NCI-H510A (cell line): Measurements from ENCODE around the gene GHRL.
A peak's percentile ranks its signal among the peaks of the same experiment; 100 is the strongest.

Experiments used
- DNase-seq: peaks from one replicate; lab custom pipeline; 2025; lab: John Stamatoyannopoulos, UW

GHRL gene, protein sequence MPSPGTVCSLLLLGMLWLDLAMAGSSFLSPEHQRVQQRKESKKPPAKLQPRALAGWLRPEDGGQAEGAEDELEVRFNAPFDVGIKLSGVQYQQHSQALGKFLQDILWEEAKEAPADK

DNA sequence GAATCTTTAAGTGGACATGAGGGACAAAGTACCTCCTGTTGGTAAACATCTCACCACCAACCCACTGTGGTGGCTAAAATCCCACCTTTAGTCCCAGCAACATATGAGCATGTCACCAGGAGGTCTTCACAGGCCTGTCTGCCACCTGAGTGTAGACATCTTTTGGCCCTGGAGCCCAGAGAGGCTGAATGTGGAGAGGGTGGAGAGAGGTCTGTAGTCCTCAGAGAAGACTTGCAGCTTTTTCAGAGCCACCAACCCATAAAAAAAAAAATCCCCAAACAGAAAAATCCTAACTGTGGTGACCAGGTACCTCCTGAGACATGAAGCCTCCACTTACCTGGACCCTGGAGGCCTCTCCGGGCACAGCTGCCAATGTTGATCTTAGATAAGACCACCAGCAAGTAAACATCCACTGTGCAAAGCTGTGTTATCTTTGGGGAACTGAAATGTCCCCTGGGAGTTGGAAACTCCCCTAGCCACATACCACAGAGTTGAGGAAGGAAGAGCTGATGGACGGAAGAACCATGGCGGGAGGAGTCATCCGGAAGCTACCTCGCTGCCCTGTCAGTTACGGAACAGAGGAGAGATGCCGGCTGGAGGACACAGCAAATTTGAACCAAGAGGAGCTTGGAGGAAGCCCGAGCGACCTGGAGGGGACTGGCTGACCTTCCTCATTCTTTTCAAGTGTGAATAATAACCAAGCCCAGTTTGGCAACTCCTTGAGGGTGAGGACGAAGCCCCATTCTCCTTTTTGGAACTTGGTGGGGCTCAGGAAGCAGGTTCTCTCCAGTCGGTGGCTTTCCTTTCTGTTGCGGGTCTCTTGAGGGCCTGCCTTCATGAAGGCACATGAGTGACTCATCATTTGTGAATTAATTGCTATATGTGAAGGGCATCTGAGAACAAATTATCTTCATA is at the start of gene GHRL:
TSS of gene GHRL (minus strand) at position 443 of the 915 bp plus-strand sequence. CDS start 2,767 bp downstream, outside the sequence.
- DNase-seq, result no peak

DNA sequence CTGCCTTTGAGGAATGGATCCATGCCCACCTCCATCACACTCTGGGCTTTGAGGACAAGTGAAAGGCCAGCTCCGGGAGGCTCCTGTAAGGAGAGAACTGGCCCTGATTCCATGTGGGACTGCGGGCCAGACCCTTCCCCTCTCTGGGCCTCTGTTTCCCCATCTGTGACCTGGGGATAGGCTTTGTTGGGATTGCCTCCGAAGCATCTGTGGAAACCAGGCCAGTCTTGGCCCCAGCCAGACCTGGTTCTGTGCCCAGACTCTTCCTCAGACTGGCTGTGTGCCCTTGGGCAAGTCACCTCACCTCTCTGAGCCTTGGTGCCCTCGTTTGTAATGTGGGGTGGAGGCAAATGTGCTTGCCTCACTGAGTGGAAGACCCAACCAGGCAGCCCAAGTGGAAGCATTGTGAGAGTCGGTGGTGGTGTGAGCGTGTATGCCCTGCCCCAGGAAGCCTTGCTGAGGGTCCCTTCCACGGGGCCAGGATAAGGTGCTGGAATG is 49.2 kb upstream of the GHRL start:
- no peak for DNase-seq

DNA sequence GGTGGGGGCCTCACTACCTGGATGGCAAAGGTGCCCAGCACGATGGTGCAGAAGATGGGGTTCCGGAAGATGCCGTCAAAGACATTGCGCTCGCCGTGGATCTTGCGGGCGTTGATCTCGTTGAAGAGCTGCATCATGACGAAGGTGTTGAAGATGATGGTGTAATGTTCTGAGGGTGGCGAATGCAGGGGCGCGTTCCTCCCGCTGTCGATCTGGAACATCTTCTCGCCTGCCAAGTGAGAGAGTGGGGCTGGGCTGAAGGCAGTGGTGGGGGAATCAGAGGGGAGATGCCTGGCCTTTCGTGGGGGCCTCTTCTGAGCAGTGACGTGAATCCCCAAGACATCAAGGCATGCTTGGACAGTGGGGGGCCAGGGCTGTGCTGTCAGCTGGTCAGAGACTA is 47.7 kb upstream of the GHRL start:
- no peak for DNase-seq

DNA sequence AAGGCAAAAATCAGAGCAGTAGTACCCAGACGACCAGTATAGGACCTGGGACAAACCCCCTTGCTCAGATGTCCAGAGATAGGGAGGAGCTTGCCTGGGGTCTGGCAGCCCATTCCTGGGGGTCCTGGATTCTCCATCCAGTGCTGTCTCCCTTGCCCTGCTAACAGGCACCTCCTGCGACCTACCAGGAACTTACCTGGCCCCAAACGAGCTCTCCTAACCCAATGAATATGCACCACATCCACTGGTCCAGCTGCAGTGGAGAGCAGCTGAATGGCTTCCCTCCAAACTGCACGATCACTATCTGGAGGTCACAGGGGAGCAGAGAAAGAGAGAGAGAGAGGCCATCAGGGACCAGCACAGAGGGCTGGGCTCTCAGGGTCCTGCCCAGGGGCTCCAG is 47.3 kb upstream of the GHRL start:
- DNase-seq, result no peak

DNA sequence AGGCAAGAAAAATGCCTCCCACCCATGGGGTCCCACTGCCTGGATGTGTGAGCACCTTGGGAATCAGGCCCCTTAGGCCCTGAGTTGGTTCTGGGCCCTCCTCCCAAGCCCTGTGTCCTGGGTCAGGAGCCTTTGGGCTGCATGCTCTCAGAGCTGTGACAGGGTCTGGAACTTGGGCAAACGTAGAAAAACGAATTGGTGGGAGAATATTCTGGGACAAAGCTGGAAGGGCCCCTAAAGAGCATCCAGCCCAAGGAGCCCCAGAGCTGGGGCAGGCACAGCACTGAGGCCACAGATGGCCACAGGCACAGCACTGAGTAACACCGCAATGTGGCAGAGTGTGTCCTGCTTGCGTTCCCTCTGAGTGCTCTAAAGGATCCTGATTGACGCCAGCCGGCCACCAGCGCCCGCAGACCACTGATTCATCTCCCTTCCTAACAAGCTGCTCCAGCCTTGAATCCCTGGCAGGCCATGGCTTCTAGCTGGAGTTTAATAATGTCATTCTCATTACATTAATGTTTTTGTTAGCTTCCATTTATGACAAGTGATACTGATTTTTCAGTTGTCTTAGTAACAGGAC is 46.7 kb upstream of the GHRL start:
- DNase-seq, result no peak

DNA sequence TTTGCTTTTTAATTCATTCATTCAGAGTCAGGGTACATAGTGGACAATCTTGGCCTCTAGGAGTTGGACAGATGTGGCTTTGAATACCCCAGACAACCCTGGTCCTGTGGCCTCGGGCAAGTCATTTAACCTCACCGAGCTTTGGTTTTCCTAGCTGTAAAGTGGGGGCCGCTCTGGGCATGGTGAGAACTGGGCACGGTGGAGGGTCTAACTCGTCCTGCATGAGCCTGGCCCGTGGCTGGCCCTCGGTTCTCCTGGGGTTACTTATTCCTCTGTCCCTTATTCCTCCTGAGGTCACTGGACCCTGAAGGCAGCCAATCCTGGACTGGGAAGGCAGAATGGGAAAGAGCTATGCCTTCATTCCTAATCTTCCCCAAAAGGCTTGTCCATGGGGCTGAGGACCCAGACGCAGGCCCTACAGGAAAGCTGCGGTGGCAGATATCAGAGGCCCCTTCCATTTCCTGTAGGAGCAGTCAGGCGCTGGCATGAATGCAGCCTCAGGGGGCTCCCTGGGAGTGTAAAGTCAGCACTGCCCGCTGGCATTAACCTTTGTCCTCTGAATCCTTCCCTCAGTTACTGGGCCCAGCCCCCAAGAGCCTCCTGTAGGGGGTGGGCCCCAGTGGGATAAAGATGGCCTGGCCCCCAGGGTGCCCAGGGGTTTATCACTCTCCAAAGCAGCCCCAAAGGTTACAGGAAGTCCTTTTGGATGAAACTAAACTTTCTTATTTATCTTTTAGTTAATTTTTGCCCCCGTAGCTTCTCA is 46.0 kb upstream of the GHRL start:
- DNase-seq, result no peak

DNA sequence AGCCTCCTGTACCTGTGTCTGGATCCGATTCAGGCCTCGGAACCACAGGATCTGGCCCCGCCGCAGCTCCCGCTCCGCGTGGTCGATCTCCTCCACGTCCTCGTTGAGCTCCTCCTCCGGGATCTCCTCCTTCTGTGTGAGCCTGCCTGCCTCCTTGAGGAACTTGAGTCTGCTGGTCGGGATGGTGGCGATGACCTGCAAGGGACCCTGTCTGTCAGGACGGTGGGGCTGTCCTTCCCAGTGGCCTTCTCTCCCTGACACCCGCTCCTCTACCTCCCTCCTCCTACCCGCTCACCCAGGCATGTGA is 45.4 kb upstream of the GHRL start:
- no peak for DNase-seq

DNA sequence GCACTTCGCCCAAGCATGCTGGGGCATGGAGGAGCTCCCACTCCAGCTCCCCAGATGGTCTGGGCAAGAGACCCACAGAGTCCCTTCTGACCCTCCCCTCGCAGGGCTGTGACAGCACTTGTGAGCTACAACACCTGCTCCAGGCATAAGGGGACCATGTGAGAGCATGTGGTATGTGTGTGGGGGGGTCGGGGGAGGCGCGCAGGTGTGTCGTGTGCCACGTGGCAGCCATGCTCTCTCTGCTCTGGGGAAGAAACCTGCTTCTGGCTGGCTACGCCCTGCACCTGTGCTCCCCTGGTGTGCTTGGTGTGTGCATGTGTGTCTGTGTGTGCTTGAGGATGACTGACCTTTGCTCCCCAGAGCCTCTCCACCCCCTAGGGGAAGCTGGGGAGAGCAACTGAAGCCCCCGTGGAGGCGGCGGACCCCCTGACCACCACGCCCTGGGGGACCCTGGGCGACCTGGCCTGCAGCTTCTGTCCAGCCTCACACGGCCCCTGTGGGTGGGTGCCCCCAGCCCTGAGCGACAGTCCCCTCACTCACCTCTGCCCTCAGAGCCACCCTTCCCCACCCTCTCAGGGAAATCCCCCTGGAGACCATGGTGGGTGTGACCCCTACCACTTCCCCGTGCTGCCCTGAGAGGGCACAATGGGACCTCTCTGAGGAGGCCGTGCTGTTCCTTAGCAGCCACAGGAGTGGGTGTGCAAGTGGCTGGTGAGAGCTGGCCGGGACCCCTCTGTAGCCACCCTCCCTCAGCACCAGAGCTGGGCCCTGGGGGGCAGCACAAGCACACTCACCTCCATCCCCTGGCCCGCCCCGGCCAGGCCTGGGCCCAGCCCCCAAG is 44.8 kb upstream of the GHRL start:
- DNase-seq, result peak; percentile 29

DNA sequence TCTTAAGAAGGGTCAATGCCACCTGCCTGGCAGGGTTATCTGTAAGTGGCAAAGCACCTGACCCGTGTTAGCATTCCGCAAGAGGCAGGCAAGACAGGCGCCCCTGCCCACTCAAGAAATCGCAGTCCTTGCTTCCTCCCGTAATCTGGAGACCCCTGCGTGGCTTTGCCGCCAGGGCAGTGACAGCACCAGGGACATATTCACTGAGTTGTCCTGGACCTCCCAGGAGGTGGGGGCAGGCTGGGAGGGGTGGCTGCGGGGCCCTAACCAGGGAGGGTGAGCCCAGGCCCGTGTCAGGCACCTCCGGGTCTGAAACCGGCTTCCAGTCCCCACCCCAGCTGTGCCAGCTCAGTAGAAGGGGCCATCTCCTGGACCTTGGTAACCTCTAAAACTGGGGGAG is 44.0 kb upstream of the GHRL start:
- no peak for DNase-seq

DNA sequence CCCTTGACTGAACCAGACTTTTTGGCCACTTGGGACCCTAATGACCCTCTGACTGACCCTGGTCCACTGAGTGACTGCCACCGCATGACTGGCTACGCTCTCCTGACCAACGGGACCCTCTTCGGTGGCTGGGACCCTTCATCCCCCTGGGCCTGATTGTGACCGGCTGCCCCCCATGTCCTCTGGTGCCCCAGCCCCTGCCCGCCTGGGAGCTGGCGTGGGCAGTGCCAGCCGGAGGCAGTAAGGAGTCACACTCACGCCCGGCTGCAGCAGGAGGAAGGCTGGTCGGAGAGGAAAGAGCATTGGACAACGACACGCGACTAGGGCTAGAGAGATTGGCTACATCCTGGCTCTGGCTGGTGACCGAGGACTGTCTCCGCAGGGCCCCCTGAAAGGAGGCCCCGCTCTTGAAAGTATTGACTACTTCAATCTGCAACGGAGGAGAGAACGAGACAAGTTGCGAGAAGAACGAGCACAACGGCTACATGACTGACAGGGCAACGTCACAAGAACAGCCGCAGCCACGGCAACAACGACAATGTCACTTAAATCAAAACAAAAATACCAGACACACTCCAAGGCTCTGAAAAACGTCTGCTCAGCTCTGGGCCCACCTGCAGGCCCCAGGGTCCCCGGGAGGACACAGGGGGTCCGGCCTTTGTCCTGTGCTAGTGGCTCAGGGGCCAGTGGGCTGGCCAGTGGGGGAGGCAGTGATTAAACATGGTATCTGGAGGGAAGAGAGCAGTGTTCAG is 43.3 kb upstream of the GHRL start:
- DNase-seq, result no peak

DNA sequence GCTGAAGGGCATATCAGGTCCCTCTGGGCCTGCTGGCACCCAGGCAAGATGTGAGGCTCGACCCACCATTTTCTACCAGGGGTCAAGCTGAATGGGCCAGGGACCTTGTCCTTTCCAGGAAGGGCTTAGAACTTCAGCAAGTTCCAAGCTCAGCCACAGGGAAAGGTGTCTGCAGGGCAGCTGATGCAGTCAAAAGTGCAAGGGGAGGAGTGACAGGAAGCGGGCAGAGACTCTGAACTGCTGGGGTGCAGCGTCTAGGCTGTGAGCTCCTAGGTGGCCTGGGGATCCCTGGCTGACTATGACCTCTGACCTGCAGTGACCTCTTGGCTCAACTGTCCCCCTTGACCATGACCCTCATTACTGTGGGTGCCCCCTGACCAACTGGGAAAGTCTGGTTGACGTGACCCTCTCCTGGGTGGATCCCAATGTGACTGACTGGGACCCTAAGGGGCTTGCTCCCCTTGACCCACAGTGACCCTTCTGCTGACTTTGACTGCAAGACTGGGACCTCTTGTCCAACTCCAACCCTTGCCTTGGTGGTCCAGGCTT is 42.5 kb upstream of the GHRL start:
- DNase-seq, result no peak

DNA sequence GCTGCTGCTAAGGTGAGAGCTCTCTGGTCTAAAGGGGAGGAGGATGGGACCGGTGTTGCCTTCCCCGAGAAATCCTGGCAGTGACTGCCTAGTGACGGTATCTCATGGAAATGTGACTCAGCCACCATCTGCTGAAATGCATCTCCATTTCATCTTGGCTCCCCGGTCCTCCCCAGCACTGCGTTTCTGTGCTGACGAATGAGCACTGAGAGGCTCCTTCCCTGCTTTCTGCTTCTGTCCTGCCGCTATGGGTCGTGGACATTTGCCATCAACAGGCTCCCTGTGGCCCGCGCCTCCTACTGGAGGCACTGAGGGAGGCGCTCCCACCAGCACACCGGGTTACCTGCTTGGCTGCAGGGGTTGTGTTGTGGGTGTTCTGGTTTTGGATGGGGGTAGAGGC is 41.7 kb upstream of the GHRL start:
- DNase-seq, result no peak

DNA sequence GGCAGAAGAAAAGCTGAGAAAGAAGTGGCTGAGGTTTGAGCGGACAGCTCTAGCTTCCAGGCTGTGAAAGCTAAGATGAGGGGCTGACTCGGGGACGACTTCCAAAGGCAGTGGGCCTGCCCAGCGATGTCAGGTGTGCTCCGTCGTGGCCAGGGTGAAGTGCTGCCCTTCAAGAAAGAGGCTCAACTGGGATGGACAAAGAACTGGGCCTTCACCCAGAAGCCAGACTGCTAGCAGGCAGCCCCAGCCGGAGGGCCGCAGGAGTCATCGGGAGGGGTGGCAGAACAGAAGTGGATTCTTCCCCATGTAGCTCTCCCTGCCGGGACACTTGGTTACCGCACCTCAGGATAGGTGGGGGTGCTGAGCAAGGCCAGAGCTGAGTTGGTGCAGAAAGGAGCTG is 41.3 kb upstream of the GHRL start:
- DNase-seq, result no peak

DNA sequence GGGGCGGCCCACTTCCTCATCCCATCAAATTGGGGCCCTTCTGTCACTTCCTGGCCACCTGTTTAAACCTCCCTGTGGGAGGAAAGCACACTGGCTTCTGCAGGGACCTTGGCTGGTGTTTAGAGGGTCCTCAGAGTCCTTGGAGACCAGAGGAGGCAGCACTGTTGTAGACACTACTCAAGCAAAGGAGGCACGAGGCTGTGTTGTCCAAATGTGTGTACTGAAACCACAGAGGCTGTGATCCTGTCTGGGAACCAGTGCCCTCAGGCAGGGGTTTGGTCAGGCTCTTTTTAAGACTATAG is 40.6 kb upstream of the GHRL start:
- DNase-seq, result no peak

DNA sequence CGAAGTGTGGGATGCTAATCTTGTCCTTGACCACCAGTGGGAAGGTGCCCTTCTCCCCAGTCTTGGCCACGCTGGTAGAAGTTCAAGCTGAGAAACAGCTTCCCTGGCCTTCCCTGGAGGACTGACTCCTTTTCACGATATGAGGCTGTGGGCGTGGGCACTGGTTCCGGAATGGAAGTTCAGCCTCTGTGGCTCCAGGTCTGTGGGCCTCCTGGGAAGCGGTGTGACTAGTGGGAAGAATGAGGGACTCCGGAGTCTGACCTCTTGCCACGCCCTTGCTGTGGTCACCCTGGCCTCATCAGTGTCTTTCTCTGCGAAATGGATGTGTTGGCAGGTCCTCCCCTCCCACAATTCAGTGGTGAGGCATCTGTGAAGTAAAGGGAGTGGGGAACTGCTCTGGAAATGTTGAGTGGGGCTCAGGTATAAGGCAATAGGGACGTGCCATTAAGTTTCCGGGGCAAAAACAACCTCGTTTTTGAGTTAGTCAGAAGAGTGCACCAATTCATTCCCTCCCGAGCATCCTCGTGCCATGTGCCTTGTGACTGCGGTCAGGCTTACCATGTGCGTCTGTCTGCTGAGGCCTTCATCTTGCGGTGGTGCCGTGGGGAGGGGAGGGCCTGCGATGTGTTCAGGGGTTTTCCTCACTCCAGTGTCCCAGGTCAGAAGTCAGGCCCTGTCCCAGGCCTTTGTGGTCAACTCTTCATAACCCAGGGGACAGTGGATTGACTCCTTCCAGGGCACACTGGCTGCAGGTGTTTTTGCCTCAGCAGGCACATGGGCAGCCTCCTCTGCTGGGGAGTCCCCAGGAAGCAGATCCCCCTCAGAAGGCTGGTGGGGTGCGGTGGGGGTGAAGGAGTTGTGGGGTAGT is 40.0 kb upstream of the GHRL start:
- no peak for DNase-seq

DNA sequence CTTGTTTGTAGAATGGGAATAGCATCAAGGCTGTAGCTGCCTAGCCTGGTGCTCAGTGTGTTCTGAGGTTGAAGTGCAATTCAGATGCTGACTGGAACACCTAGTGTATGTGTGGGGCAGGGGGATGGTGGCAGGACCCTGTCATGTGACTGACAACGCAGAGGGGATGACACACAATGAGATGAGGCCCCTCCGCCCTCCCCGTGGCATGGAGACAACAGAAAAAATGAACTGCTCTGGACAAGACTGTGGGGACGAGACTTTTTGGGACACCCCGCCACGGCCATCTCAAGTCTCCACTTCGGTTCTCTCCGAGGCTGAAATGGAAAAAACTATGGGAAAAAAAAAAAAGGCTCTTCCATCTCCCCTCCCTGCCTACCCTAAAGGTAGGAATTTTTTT is 38.6 kb upstream of the GHRL start:
- DNase-seq, result no peak

DNA sequence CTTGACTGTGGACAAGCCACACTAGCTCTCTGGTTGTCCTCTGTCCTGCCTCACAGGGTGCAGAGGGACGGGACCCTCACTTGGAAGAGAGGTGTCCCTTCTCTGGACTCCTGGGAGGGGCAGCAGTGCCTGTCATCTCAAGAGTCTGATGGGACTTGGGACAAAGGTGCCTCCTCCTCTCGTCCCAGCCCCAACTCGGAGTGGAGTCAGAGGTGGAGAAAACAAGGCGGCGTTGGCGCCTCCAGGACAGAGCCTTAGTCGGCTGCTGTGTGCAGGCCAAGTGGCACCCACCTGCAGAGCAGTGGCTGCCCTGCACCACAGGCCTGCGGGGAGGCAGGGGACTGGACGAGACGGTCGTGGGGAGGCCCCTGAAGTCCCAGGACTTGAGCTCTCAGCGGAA is 37.6 kb upstream of the GHRL start:
- DNase-seq, result no peak

DNA sequence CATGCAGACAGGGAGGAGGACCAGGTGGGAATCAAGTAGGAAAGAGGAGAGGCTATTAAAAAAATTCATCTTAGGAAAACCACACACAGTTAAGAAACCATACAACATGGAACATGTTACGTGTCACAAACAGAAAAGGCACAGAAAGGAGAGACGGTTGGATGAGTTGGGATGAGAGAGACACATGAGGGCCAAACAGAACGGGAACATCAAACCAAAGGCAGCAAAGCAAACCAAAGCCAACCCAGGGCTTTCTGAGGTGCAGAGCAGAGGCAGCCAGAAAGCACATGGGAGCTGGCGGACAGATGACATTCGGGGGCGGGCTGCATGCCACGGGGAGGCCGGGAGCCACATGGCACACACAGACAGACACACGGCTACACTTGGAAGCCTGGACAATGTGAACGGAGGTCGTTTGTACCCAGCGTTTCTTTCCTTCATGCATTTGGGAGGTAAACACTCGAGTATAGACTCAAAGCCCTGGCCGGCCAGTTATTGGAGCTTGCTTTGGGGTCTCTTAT is 36.8 kb upstream of the GHRL start:
- no peak for DNase-seq

DNA sequence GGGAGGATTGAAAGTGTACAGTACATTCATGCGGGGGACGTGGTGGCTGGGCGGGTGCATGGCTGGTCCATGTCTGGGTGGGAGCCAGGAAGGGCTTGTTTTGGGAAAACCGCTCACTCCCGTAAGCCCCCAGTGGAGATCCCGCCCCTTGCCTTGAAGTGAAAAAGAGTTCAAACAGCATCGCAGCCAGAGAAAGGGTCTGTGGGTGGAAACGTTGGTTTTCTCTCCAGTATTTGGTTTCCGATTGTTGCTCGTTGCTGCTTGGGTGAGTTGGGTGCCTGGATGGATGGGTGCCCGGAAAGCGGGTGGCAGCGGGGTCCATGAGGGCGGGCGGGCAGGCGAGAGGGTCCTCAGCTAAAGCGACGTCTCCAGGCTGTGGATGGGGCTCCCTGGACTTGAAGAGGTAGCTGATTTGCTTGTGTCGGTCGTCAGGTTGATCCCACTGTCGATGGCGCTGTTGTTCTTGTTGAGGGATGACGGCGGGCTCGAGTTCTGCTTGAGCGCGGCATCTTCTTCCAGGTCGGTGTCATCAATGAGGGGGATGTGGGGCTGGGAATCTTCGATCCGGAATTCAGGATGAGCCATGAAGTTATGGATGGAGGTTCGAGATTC is 35.8 kb upstream of the GHRL start:
- DNase-seq, result no peak
